Common myeloid progenitor, CD34-positive (primary cell): Measurements from ENCODE around the gene SEL1L3.
A peak's percentile ranks its signal among the peaks of the same experiment; 100 is the strongest.

Source experiments
- CTCF ChIA-PET: fragments of 350-600 bp; sonication (Branson Sonifier 250); formaldehyde crosslinking; loops from one replicate; lab custom pipeline; 2021; ENCODE audit warnings: antibody characterized with exemption; lab: Charles Lee
- POLR2A ChIA-PET: fragments of 350-600 bp; sonication (Branson Sonifier 250); formaldehyde crosslinking; loops from one replicate; lab custom pipeline; 2021; ENCODE audit warnings: antibody characterized with exemption; lab: Charles Lee
- DNase-seq, 3 donors: peaks; one replicate each; pipeline versions ENCODE4 v3.0.0 to v3.0.0-alpha.2; 2013
- H3K27ac ChIP-seq, 2 experiments: 1 replicate in 1 of 2; 2 replicates in 1 of 2; pipeline ENCODE4 v1.7.0; 2013; ENCODE audit warnings: inconsistent platforms in 2 of 2, low read length in 2 of 2, mild to moderate bottlenecking in 2 of 2, low read depth in 1 of 2, moderate library complexity in 1 of 2; ENCODE audit not compliant: severe bottlenecking in 2 of 2, insufficient read depth in 1 of 2, poor library complexity in 1 of 2
- H3K27me3 ChIP-seq, 5 experiments: replicated peaks in 2 of 5; 1 replicate in 3 of 5; 2 replicates in 2 of 5; pipeline versions ENCODE4 v1.6.1 to v1.7.0; 2013; ENCODE audit warnings: low read length in 4 of 5, mild to moderate bottlenecking in 2 of 5, moderate library complexity in 2 of 5, inconsistent platforms in 1 of 5; ENCODE audit not compliant: insufficient read depth in 5 of 5, control insufficient read depth in 4 of 5
- H3K36me3 ChIP-seq, 4 experiments: 1 replicate in 2 of 4; 2 replicates in 2 of 4; pipeline versions ENCODE4 v1.6.1 to v1.7.0; 2013; ENCODE audit warnings: low read length in 3 of 4, control low read depth in 1 of 4, mild to moderate bottlenecking in 1 of 4; ENCODE audit not compliant: control insufficient read depth in 4 of 4, insufficient read depth in 4 of 4
- H3K4me1 ChIP-seq, 4 experiments: 1 replicate in 3 of 4; 2 replicates in 1 of 4; pipeline versions ENCODE4 v1.6.1 to v1.7.1; 2013; ENCODE audit warnings: low read length in 3 of 4, mild to moderate bottlenecking in 3 of 4, control low read depth in 1 of 4, inconsistent platforms in 1 of 4, moderate library complexity in 1 of 4; ENCODE audit not compliant: control insufficient read depth in 4 of 4, insufficient read depth in 4 of 4; ENCODE audit errors: control extremely low read depth in 1 of 4
- H3K4me3 ChIP-seq, 7 experiments: 1 replicate in 4 of 7; 2 replicates in 3 of 7; pipeline versions ENCODE4 v1.5.1 to v1.7.0; 2013; ENCODE audit warnings: mild to moderate bottlenecking in 7 of 7, low read length in 6 of 7, moderate library complexity in 6 of 7, inconsistent platforms in 2 of 7, low read depth in 2 of 7, control low read depth in 1 of 7; ENCODE audit not compliant: insufficient read depth in 4 of 7, control insufficient read depth in 1 of 7; ENCODE audit errors: extremely low read depth in 1 of 7
- H3K9me3 ChIP-seq, 5 experiments: 1 replicate in 4 of 5; 2 replicates in 1 of 5; pipeline versions ENCODE4 v1.6.1 to v1.7.1; 2013; ENCODE audit warnings: low read length in 4 of 5, mild to moderate bottlenecking in 2 of 5, inconsistent platforms in 1 of 5, low read depth in 1 of 5, moderate library complexity in 1 of 5; ENCODE audit not compliant: control insufficient read depth in 4 of 5, insufficient read depth in 2 of 5; ENCODE audit errors: control extremely low read depth in 1 of 5
- WGBS: methylation state at CpG from one replicate; pipeline ENCODE4 v1.1.5; 2013; ENCODE audit not compliant: insufficient coverage; 5-methylcytosine and 5-hydroxymethylcytosine counted together

The SEL1L3 gene

GRCh38 chr4:25863347-25863784 lies 578 bp upstream of the SEL1L3 start:
- H3K36me3 ChIP-seq: no peaks in the 10 kb centered on the region
- peaks cover 0 to 2% (median 0%) of the 10 kb centered on the region in 5 experiments for H3K27me3 ChIP-seq
- peak in 2 of 3 donors; percentile 24 to 42 for DNase-seq
- no peak overlapping the region for H3K27ac ChIP-seq
- WGBS: 15% methylated on average over 21 of the region's 26 CpGs
- ChIA-PET POLR2A (no interaction called here), CTCF (interaction anchor here (0.6 to 1.4 kb wide), 3 partner anchors 9 to 219 kb away, joined by 3 read pairs; no protein-coding TSS in a partner anchor)
- peak overlapping the region; percentile 48 to 89 (median 65) for H3K4me3 ChIP-seq
- peaks cover 26 to 43% (median 42%) of the 10 kb centered on the region in 4 experiments for H3K4me1 ChIP-seq
- H3K9me3 ChIP-seq: no peaks in the 10 kb centered on the region

GRCh38 chr4:25861951-25862410 lies 807 bp downstream of the SEL1L3 start:
- peak in 2 of 3 donors; percentile 57 to 62 for DNase-seq
- under 1% methylated on average over 11 of the region's 32 CpGs for WGBS
- peak overlapping the region; percentile 19 to 79 for H3K27ac ChIP-seq
- H3K4me1 ChIP-seq: peaks cover 29 to 51% (median 45%) of the 10 kb centered on the region in 4 experiments
- no peaks in the 10 kb centered on the region for H3K36me3 ChIP-seq
- H3K27me3 ChIP-seq: peaks cover 0 to 2% (median 0%) of the 10 kb centered on the region in 5 experiments
- ChIA-PET POLR2A (no interaction called here), CTCF (interaction anchor here (0.6 to 1.4 kb wide), 2 partner anchors 9 to 20 kb away, joined by 3 to 4 read pairs; no protein-coding TSS in a partner anchor)
- peak overlapping the region; percentile 65 to 92 (median 75) for H3K4me3 ChIP-seq
- no peaks in the 10 kb centered on the region for H3K9me3 ChIP-seq

GRCh38 chr4:25861280-25861950 lies 1.4 kb downstream of the SEL1L3 start:
- CTCF ChIA-PET: interaction anchor here (0.6 to 1.4 kb wide), 2 partner anchors 9 to 19 kb away, joined by 3 to 4 read pairs; no protein-coding TSS in a partner anchor

GRCh38 chr4:25860586-25861279 lies 2.1 kb downstream of the SEL1L3 start:
- 54% methylated on average over 7 of the region's 7 CpGs for WGBS
- Histone ChIP-seq H3K27me3 (peaks cover 0 to 2% (median 0%) of the 10 kb centered on the region in 5 experiments), H3K9me3 (no peaks in the 10 kb centered on the region), H3K27ac (peak overlapping the region in 1 of 2 experiments; percentile 79), H3K36me3 (no peaks in the 10 kb centered on the region), H3K4me3 (peak overlapping the region in 3 of 7 experiments; percentile 5 to 89 (median 75)), H3K4me1 (peaks cover 32 to 64% (median 51%) of the 10 kb centered on the region in 4 experiments)
- CTCF ChIA-PET: interaction anchor here (0.9 to 3.1 kb wide), 4 partner anchors 18 to 58 kb away, joined by 3 to 17 read pairs (median 4); no protein-coding TSS in a partner anchor
- POLR2A ChIA-PET: interaction anchor here (0.6 to 0.7 kb wide), 2 partner anchors 740 to 894 kb away, joined by 4 read pairs; no protein-coding TSS in a partner anchor
- peak; percentile 58 to 93 (median 90) for DNase-seq

More at GRCh38 chr4:25861280-25861950, 1.4 kb downstream of the SEL1L3 start:
- peak overlapping the region in 6 of 7 experiments; percentile 73 to 92 (median 76) for H3K4me3 ChIP-seq
- peak; percentile 60 to 81 (median 78) for DNase-seq
- no peaks in the 10 kb centered on the region for H3K36me3 ChIP-seq
- POLR2A ChIA-PET: interaction anchor here (0.6 to 0.7 kb wide), 2 partner anchors 741 to 893 kb away, joined by 4 read pairs; no protein-coding TSS in a partner anchor
- peaks cover 0 to 2% (median 0%) of the 10 kb centered on the region in 5 experiments for H3K27me3 ChIP-seq
- H3K4me1 ChIP-seq: peaks cover 32 to 57% (median 48%) of the 10 kb centered on the region in 4 experiments
- 0% methylated on average over 2 of the region's 5 CpGs for WGBS
- H3K27ac ChIP-seq: peak overlapping the region; percentile 19 to 79
- H3K9me3 ChIP-seq: no peaks in the 10 kb centered on the region

GRCh38 chr4:25859429-25860148 lies 3.2 kb downstream of the SEL1L3 start:
- CTCF ChIA-PET: interaction anchor here (0.9 to 3.1 kb wide), 6 partner anchors 11 to 57 kb away, joined by 3 to 17 read pairs (median 4); no protein-coding TSS in a partner anchor
- peaks cover 38 to 74% (median 61%) of the 10 kb centered on the region in 4 experiments for H3K4me1 ChIP-seq
- DNase-seq: peak; percentile 66 to 87 (median 79)
- H3K4me3 ChIP-seq: peak overlapping the region in 2 of 7 experiments; percentile 9 to 25
- WGBS: 25% methylated on average over 4 of the region's 6 CpGs
- H3K36me3 ChIP-seq: no peaks in the 10 kb centered on the region
- H3K9me3 ChIP-seq: no peaks in the 10 kb centered on the region
- POLR2A ChIA-PET: no interaction called here
- peak overlapping the region; percentile 5 to 51 for H3K27ac ChIP-seq
- no peaks in the 10 kb centered on the region for H3K27me3 ChIP-seq

- H3K27me3 ChIP-seq: no peaks in the 10 kb centered on the region
- no peak overlapping the region for H3K4me3 ChIP-seq
- DNase-seq: no peak
- CTCF ChIA-PET: interaction anchor here (1.7 to 3.1 kb wide), 2 partner anchors 10 to 16 kb away, joined by 4 to 17 read pairs; no protein-coding TSS in a partner anchor
- no peak overlapping the region for H3K27ac ChIP-seq
- H3K9me3 ChIP-seq: no peaks in the 10 kb centered on the region
- 100% methylated on average over 6 of the region's 8 CpGs for WGBS
- H3K36me3 ChIP-seq: no peaks in the 10 kb centered on the region
- POLR2A ChIA-PET: no interaction called here
- H3K4me1 ChIP-seq: peaks cover 39 to 69% (median 54%) of the 10 kb centered on the region in 4 experiments
Measured at GRCh38 chr4:25857851-25858400, 4.9 kb downstream of the SEL1L3 start.
